NCI-H524 (cell line): ENCODE measurements around the gene KRAS.
A peak's percentile ranks its signal among the peaks of the same experiment; 100 is the strongest.

Experiments used
- DNase-seq, 2 experiments: peaks; one replicate each; lab custom pipeline; 2025; lab: John Stamatoyannopoulos, UW

KRAS gene

DNA sequence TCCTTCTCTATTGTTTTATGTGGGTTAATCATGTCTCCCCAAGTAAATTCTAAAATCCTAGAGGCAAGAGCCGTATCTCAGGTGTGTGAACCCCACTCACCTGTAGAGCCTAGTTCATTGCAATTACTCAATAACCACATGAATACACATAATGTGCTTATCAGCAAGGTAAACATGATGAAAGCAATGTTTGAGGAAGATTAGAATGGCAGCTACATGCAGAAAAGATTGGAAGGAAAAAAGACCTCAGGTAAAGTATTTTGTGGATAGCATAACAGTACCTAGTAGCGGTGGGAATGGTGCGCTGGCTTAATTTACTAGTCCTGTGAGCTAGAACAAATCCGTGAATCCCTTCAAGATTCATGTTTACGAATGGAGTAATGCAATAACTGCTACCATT is 5.3 kb upstream of the KRAS start:
- DNase-seq: no peak

DNA sequence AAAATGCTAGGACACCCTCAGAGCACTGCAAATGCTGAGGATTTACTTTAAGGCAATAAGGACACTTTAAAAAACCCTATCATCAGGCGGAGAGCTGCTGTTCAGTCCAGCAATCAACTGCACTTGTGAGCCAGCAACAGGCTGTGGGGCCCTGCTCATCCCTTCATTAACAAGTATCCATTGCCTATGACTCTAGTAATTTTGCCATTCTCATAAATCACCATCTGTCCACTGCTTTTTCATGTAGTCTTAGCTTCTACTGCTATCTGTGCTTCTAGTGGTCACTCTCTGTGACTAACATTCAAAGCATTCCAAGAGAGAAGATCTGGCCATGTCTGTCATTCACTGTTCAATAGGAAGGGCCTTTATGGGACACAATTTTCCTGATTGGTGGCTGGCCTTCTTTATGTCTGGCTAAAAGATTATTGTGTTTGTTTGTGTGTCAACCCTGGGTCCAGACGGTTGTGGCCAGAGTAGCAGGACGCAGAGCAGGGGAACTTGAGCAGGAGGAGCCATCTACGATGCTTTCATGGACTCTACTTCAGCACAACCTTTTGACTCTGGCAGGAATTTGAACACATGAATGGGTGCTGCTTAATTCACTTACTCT is 3.6 kb upstream of the KRAS start:
- peak; percentile 20 to 82 for DNase-seq

DNA sequence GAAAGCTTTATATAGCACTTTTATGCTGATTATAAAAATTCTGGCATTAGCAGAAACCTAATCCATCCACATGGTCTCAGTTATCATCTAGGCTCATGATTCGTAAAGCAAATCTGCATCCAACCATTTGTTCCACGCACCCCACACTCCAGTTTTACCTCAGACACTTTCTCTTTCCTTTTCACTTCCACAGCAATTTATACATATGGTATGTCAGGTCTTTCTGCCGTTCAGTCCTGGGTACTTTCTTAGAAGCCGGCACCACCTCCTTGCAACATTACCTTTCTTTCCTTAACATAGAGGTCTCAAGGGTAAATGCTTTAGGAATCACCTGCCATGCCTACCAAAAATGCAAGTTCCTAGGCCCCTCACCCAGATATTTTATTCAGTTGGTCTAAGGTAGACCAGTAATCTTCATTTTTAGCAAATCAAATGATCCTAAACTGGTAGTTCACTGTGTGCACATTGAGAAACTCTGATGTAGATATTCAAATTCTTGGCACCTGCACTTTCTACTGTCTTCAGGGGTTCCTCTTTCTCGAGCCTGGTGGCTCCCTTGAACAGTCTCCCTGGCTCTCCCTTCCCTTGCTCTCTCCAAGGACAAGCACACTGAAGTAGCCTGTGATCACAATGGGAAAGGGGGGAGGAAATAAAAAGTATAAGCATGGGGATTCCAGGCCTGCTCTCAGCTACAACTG is 2.8 kb upstream of the KRAS start:
- no peak for DNase-seq

DNA sequence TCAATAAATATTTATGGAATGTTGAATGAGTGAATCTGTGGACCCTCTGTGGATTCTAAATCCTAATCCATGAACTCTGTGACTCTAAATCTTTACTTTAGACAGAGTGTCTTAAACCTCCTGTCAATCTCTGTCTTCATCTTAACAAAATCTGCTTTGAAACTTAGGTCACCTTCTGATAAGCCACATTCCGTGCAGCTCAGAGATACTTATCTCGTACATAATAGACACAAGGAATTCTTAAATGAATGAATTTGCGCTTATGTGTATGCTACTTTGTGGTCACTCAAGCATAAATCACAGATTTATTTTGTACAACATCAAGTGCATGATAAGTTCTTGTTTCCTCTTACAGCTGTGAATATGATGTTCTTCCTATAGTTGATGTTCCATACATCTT is 2.2 kb upstream of the KRAS start:
- DNase-seq: no peak

DNA sequence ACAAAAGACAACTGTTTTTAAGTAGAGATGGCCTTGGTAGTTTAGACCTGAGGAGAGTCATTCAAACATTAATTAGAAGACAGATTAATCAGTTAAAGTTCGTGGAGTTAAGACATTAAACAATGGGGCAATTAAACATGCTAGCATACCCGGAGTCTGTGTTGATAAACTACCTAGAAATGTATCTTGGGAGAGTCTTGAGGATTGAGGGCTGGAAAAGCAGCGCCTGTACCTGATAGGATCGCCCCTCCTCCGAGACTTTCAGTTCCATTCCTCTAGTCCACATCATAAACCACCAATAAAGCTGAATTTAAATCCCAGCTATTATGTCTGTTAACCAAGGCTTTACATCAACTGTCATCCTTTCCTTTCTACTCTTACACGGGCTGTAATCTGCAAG is 1.0 kb upstream of the KRAS start:
- no peak for DNase-seq

DNA sequence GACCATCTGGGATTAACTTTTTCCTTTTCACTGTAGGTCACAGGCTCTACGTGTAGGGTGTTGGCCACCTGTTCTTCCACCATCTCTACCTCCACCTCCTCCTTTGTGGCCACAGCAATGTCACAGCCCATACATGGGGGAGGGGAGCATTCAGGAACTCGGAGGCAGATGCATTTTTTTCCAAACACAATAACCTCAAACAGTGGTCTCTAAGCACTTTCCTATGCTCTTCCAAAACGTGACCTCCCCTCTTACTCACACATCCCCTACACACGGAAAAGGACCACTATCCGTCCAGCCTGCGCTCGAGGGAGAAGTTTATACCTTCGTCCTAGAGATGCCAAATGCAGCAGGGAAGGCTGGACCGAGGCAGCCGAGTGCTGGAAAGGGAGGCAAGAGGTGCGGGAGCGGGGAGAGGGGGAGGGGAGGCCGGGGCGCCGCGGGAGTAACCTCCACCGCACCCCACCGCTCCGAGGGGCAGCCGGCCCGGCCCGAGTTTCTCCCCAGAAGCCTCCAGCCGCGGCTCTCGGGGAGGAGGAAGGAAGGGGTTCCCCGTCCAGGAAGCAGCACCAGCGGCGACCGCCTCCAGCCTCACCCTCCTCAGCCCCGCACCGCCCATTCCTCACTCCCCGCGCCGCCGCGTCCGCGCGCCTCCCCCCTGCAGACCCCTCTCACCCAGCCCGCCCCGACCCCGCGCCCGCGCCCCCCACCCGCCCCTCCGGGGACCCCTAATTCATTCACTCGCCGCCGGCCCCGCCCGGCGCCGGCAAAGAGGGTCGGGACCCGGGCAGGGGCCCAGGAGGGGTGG is 594 bp downstream of the KRAS start:
- peak in 1 of 2 experiments; percentile 36 for DNase-seq

DNA sequence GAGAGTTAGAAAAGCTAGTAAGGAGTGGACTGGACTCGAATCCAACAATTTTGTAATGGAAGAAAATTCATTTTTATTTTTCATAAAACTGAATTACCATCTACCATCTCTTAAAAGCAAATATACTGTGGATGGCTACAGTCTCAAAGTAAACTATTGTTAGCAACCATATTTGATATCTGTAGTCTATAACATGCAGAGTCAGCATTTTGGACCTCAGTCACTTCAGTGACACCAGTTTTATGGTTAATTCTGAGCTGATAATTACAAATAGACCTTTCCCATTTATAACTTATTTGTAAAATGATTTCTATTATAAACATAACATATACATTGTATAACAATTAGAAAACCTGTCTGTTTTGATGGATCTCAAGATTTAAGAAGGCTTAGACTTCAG is 2.0 kb downstream of the KRAS start:
- DNase-seq: no peak

DNA sequence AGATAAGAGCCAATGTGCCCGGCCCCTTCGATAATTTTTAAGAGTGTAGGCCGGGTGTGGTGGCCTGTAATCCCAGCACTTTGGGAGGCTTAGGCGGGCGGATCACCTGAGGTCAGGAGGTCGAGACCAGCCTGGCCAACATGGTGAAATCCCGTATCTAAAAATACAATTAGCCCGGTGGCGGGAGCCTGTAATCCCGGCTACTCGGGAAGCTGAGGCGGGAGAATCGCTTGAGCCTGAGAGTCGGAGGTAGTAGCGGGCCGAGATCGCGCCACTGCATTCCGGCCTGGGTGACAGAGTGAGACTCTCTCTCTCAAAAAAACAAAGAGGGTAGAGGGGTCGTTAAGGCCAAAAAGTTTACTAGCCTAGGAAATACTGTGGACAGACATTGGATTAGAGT is 2.6 kb downstream of the KRAS start:
- no peak for DNase-seq

DNA sequence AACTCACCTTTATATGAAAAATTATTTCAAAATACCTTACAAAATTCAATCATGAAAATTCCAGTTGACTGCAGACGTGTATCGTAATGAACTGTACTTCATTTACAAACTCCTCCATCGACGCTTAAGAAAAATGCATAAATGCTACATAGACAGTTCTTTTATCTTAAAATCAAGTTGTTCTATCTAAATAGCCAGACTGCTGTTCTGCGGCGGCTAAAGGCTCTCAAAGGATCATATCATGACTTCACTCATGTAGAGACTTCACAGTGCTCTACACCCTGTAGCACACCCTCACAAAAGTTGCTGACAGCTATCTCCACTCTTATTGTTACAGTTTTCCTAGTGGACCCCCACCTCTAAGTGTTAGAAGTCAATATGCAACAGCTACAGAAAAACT is 5.2 kb downstream of the KRAS start:
- no peak for DNase-seq

DNA sequence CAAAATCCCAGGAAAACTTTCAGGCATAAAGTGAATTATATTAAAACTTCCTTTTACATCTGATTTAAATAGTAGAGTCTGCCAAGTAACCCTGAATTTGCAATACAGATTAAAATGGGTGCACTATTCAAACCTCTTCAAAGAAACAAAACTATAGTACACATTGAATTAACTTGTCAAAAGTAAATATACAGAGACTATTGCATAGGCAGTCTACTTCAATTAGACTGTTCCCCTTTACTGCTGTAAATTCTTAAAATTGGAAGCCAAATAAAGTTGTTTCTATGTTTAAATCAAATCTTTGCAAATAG is 7.1 kb downstream of the KRAS start:
- no peak for DNase-seq

DNA sequence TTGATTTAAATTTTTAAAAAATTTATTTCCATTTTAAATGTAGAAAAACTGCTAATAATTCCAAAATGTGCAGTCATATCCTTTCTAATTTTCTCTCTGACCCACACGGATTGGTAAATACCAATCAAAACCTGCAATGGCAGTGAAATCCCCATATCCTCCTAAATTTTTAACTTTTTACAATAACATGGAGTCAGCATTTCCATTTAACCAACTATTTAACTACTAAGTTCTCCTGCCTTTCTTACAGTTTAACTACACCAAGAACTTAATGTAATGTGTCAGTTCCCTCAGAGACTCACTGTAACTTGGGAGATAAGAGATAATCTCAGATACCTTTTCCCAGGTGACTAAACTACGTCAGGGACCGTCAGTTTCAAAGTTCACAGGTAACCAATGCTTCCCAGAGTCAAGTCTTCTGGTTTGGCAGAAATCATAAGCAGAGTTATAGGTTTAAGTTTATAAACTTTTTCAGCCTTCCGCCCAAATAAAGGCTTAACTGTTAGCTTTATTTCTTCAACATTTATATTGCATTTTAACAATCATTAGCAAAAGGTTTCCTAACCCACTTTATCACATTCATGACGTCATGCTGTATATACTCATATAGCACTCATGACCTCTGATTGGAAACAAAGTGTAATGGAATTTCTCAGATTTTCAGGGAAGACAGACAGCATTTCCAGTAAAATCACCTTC is 7.6 kb downstream of the KRAS start:
- DNase-seq: no peak

DNA sequence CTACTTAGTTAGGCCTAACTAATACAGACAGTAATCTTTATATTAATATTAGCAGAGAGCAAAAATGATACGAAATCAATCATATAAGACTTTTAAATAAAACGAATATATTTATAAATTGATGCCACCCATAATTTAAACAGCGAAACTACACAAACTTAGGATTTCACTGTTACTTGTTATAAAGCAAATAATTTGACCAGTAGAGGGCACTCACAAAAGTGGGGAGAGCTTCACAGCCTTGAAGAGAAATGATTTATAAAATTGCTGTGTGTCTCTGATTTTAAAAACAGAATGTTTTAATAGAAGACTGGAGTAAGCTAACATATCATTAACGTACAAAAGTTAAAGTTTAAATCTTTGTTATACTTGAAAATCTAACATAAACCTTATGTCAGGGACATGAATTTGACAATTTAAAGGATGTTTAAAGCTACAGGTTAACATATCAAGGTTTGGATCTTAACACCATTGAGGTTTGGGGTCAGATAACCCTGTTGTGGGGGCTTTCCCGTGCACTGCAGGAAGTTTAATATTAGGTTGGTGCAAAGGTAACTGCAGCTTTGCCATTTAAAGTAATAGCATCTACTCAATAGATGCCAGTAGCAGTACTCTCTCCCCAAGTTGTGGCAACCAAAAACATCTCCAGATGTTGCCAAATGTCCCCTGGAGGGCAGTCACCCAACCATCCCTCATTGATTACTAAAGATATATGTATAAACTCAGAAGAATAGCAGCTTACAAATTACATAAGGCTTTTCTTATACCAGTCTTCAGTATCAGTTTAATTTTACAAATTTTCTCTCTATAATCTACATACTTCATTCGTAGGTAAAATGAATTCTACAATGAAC is 9.3 kb downstream of the KRAS start:
- peak in 1 of 2 experiments; percentile 32 for DNase-seq

DNA sequence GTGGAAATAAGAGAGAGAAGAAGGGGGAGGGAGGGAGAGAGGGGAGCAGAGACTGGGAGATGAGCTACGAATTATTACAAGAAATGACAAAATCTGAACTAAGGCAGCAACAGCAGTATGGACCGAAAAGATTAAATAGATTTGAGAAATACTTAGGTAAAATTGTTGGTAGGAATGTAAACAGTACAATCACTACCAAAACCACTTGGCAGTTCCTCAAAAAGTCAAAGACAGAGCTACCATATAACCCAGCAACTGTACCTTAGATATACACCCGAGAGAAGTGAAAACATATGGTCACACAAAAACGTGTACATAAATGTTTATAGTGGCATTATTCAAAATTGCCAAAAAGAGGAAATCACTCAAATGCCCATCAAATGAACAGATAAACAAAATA is 14.1 kb downstream of the KRAS start:
- DNase-seq: no peak

DNA sequence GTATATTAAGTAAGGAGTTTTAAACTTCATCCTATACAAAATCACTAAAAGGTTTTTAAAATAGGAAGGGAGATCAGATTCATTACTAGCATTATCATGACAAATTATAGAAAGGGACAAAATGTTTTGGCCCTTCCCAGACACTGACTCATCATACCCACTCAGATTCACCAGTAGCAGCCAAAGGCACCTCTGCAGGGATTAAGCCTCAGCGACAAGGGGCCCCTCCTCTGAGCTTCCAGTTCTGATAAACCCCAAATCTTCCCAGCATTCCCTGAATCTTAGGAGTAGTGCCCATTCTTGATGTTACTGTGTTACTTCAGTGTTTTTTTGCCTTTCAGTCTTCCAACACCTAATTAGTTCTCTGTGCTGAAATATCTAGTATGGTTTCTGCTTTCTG is 14.5 kb downstream of the KRAS start:
- no peak for DNase-seq

DNA sequence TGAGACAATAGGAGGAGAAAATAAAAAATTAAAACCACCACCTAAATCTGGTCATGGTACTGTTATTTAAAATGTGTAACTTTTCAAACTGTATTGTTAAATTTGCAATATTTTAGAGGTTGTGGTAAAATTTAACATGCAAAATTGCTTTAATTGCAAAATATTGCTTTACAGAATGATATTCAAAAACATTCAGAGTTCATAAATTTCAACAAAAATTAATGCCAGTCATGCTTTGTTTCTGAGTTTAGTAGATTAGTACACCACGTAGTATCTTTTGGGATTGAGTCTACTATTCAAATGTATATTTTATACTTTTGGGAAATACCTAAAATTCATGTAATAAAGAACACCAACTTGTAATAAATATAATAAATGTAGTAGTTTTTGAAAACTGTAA is 37.4 kb downstream of the KRAS start:
- DNase-seq: no peak

DNA sequence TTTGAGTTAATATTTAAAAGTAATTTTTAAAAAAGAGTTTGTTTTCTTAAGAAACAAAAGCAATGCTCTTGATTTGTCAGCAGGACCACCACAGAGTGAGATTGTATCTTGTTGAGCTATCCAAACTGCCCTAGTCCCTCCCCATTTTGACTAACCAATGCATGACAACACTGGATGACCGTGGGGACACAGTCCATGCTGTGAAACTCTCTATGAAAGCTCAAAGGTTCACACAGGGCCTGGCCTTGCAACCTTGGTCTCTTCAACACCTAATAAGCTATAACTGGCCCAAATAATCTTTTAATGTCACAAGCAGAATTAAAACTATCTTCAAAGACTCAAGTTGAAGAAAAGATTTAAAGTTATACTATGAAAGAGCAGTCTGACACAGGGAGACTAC is 42.2 kb downstream of the KRAS start:
- DNase-seq: no peak

DNA sequence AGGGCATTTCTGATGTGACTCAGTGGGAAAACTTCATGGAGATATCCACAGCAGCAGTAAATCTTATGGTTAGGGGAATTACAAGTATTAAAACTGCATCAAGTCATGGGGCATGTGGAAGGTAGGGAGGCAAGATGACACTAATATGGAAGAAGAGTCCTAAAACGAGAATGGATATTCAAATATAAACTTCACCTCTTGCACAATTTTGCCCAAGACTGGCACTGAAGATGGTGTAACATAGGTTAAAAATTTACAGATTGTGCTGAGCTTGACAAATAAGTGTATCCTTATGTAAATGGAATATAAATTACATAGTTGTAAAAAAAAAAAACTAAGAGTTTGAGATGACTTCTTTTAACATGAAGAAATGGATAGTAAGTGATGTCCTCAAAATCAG is 42.9 kb downstream of the KRAS start:
- DNase-seq: no peak

DNA sequence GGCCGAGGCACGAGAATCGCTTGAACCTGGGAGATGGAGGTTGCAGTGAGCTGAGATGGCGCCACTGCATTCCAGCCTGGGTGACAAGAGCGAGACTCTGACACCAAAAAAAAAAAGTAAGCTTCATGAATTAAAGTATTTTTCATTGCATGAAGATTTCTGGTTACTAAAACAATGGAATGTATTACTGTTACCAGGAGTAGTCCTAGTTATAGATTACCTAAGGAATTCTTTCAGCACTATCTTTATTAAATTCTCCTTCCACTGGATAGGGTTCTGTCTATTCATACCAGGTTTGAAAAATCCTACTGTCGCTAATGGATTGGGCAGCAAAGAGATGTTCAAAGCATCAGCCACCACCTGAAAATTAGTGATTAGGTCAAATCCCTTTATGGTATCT is 43.3 kb downstream of the KRAS start:
- no peak for DNase-seq

DNA sequence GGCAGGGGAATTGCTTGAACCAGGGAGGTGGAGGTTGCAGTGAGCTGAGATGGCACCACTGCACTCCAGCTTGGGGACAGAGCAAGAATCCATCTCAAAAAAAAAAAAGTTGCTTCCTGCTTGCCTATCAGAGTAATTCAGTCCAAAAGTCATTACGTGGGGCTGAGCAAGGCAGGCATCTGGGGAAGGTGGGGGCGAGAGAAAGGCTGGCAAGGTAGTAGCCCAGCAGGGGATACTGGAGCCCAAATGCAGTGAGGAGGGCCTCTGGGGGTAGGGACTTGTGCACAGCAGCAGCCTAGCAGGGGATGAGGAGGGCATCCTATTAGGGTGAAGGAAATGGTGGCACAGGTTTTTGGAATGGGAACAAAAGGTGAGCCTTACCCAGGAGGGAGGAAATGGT is 48.6 kb downstream of the KRAS start:
- no peak for DNase-seq

DNA sequence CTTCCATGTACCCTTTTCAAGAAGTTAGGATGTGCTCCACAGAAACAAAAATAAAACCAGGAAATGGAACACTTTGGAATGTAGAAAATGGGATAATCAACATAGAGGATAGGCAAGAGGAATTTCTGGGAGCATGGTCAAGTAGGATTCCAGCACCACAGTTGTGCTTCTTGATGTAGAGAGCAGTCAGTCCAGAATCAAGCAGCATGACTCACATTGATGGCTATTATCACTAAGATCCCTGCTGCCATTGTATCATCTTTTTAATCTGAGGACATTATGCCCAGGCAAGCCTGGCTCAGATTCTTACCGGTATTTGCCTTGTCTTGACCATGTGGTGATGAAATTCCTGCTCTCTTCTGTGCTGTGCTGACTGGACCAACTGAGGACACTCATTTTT is 50.0 kb downstream of the KRAS start:
- DNase-seq: no peak

DNA sequence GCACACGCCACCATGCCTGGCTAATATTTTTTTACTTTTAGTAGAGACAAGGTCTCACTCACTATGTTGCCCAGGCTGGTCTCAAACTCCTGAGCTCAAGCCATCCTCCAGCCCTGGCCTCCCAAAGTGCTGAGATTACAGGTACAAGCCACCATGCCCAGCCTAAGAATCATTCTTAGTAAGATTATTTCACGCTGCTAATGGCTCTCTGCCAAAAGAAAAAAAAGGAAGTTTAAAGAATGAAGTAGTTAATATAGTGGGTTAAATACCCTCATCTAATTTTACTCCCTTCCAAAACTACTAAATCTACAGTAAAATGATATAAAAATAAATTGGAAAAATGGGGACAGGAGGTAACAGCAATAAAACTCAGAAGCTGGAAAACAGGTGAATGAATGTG is 53.1 kb downstream of the KRAS start:
- no peak for DNase-seq
